SH-SY5Y (cell line): ENCODE measurements around the gene PSMC1.

Experiments
- GATA2 ChIP-seq: IDR thresholded peaks from 2 replicates; pipeline ENCODE4 v1.6.1; 2011; ENCODE audit warnings: mild to moderate bottlenecking, low read depth, low read length
- GATA3 ChIP-seq: IDR thresholded peaks from 2 replicates; pipeline ENCODE4 v1.6.1; 2011; ENCODE audit warnings: low read depth, mild to moderate bottlenecking, low read length, moderate library complexity

The PSMC1 gene

GRCh38 chr14:90256354-90257131 is at the start of gene PSMC1:
Gene PSMC1, plus strand, starts transcription at chr14:90256553. Its CDS starts 45 bp downstream, at chr14:90256598.
- TF ChIP-seq GATA3 (no peak), GATA2 (no peak)

- no peak for TF ChIP-seq GATA2
- TF ChIP-seq GATA3, result no peak
These were observed 43.1 kb upstream of the PSMC1 start for GRCh38 chr14:90213099-90213748.

- TF ChIP-seq GATA2, result no peak
- TF ChIP-seq GATA3, result no peak
These were observed 27.9 kb upstream of the PSMC1 start for GRCh38 chr14:90228478-90228877.

- TF ChIP-seq GATA3, result no peak
- no peak for TF ChIP-seq GATA2
These were observed 21.0 kb upstream of the PSMC1 start for GRCh38 chr14:90235179-90235976.

GRCh38 chr14:90239139-90239538 is 17.2 kb upstream of the PSMC1 start:
- TF ChIP-seq GATA3, result no peak
- TF ChIP-seq GATA2, result no peak

- no peak for TF ChIP-seq GATA3
- no peak for TF ChIP-seq GATA2
These were observed 13.9 kb upstream of the PSMC1 start for GRCh38 chr14:90242444-90242843.

- TF ChIP-seq GATA3, result no peak
- TF ChIP-seq GATA2, result no peak
These were observed 9.4 kb upstream of the PSMC1 start for GRCh38 chr14:90246936-90247335.

- TF ChIP-seq GATA2 (no peak), GATA3 (no peak)
These were observed 7.8 kb upstream of the PSMC1 start for GRCh38 chr14:90248594-90248993.

GRCh38 chr14:90253826-90254225 is 2.5 kb upstream of the PSMC1 start:
- TF ChIP-seq GATA3, result no peak
- no peak for TF ChIP-seq GATA2

- TF ChIP-seq GATA2 (no peak), GATA3 (no peak)
These were observed 482 bp upstream of the PSMC1 start for GRCh38 chr14:90255871-90256270.

- TF ChIP-seq GATA3 (no peak), GATA2 (no peak)
These were observed 7.5 kb downstream of the PSMC1 start for GRCh38 chr14:90263748-90264449.

- TF ChIP-seq GATA3 (no peak), GATA2 (no peak)
These were observed 10.2 kb downstream of the PSMC1 start for GRCh38 chr14:90266441-90267154.

GRCh38 chr14:90268420-90268819 is 12.1 kb downstream of the PSMC1 start:
- no peak for TF ChIP-seq GATA3
- no peak for TF ChIP-seq GATA2
